B cell (primary cell): ENCODE data around the gene FOXN1. TPM values are rescaled to one million over a fixed set of nuclear protein-coding genes. Genes with fewer than 3 reads are reported as not detected.

Experiments used
- ATAC-seq: fragments of 200-7000 bp; cut with Tn5 transposase; one replicate; pipeline ENCODE4 v1.10.0; 2021; ENCODE audit warnings: low read depth, mild to moderate bottlenecking, moderate number of reproducible peaks, moderate library complexity
- CTCF ChIA-PET: fragments of 350-600 bp; sonication (Branson Sonifier 250); formaldehyde crosslinking; loops from one replicate; lab custom pipeline; 2021; ENCODE audit warnings: antibody characterized with exemption, inconsistent platforms; lab: Charles Lee
- POLR2A ChIA-PET: fragments of 350-600 bp; sonication (Branson Sonifier 250); formaldehyde crosslinking; loops from one replicate; lab custom pipeline; 2021; ENCODE audit warnings: antibody characterized with exemption; lab: Charles Lee
- DNase-seq: peaks from one replicate; pipeline ENCODE4 v3.0.0; 2013
- H2AFZ ChIP-seq: 2 replicates; pipeline ENCODE4 v1.6.1; 2012; ENCODE audit warnings: mild to moderate bottlenecking, low read depth, low read length; ENCODE audit not compliant: insufficient read depth, poor library complexity, severe bottlenecking
- H3K27ac ChIP-seq, 2 donors: 1 replicate in 1 of 2; 2 replicates in 1 of 2; pipeline ENCODE4 v1.5.1; 2012 to 2013; ENCODE audit warnings: low read length in 2 of 2, mild to moderate bottlenecking in 2 of 2, moderate library complexity in 1 of 2
- H3K27me3 ChIP-seq, 4 experiments: fragments of 200-600 bp in 1 of 4; sonication (generic) in 1 of 4; replicated peaks in 1 of 4; 1 replicate in 2 of 4; 2 replicates in 2 of 4; pipeline versions ENCODE4 v1.6.1 to v1.7.0; 2013 to 2016; ENCODE audit warnings: low read length in 3 of 4, mild to moderate bottlenecking in 2 of 4, mixed read lengths in 1 of 4, moderate library complexity in 1 of 4; ENCODE audit not compliant: insufficient read depth in 4 of 4, control insufficient read depth in 3 of 4; ENCODE audit errors: control extremely low read depth in 1 of 4
- H3K36me3 ChIP-seq, 2 experiments: replicated peaks in 1 of 2; 1 replicate in 1 of 2; 2 replicates in 1 of 2; pipeline versions ENCODE4 v1.6.1 to v1.7.1; 2013; ENCODE audit warnings: low read length in 1 of 2; ENCODE audit not compliant: insufficient read depth in 2 of 2, control insufficient read depth in 1 of 2; ENCODE audit errors: control extremely low read depth in 1 of 2, extremely low read depth in 1 of 2
- H3K4me1 ChIP-seq, 2 donors: fragments of 200-600 bp in 1 of 2; sonication (generic) in 1 of 2; 1 replicate in 1 of 2; 2 replicates in 1 of 2; pipeline versions ENCODE4 v1.5.1 to v1.6.1; 2013 to 2017; ENCODE audit warnings: low read length in 2 of 2; ENCODE audit not compliant: control insufficient read depth in 2 of 2, insufficient read depth in 2 of 2
- H3K4me2 ChIP-seq: replicated peaks from 2 replicates; pipeline ENCODE3; 2012; ENCODE audit warnings: mild to moderate bottlenecking, low read depth, low read length; ENCODE audit not compliant: poor library complexity, severe bottlenecking
- H3K4me3 ChIP-seq, 5 experiments: fragments of 200-600 bp in 1 of 5; sonication (generic) in 1 of 5; 1 replicate in 3 of 5; 2 replicates in 2 of 5; pipeline versions ENCODE4 v1.5.1 to v1.7.0; 2011 to 2016; ENCODE audit warnings: low read length in 4 of 5, mild to moderate bottlenecking in 4 of 5, low read depth in 2 of 5, control low read depth in 1 of 5, moderate library complexity in 1 of 5; ENCODE audit not compliant: insufficient read depth in 1 of 5; ENCODE audit errors: control extremely low read depth in 1 of 5, extremely low read depth in 1 of 5
- H3K79me2 ChIP-seq: fragments of 200-600 bp; sonication (generic); one replicate; pipeline ENCODE4 v1.6.0; 2016; ENCODE audit warnings: low read length; ENCODE audit not compliant: control insufficient read depth, insufficient read depth
- H3K9ac ChIP-seq: fragments of 200-600 bp; sonication (generic); 2 replicates; pipeline ENCODE4 v1.6.1; 2017; ENCODE audit warnings: mild to moderate bottlenecking, low read length, moderate library complexity
- H3K9me3 ChIP-seq, 3 donors: one replicate each; pipeline versions ENCODE4 v1.6.1 to v1.7.1; 2013; ENCODE audit warnings: low read length in 2 of 3; ENCODE audit not compliant: control insufficient read depth in 2 of 3, insufficient read depth in 1 of 3; ENCODE audit errors: control extremely low read depth in 1 of 3
- H4K20me1 ChIP-seq: 2 replicates; pipeline ENCODE4 v1.6.0; 2012; ENCODE audit warnings: mild to moderate bottlenecking, low read length; ENCODE audit not compliant: insufficient read depth, control insufficient read depth, poor library complexity, severe bottlenecking
- H3K27ac Mint-ChIP-seq: one replicate; pipeline ENCODE4 v1.8.0; 2021; ENCODE audit warnings: mixed read lengths
- H3K27me3 Mint-ChIP-seq: one replicate; pipeline ENCODE4 v1.8.0; 2021; ENCODE audit warnings: mixed read lengths
- H3K4me1 Mint-ChIP-seq: one replicate; pipeline ENCODE4 v1.8.0; 2021; ENCODE audit warnings: mixed read lengths
- H3K4me3 Mint-ChIP-seq: one replicate; pipeline ENCODE4 v1.8.0; 2021; ENCODE audit warnings: mixed read lengths
- H3K9me3 Mint-ChIP-seq: one replicate; pipeline ENCODE4 v1.8.0; 2022; ENCODE audit warnings: mixed read lengths; ENCODE audit not compliant: insufficient read depth
- EZH2 ChIP-seq: IDR thresholded peaks from 2 replicates; pipeline ENCODE4 v1.6.1; 2012; ENCODE audit warnings: borderline replicate concordance, low read depth, mild to moderate bottlenecking, moderate library complexity, low read length; ENCODE audit not compliant: insufficient read depth, poor library complexity, severe bottlenecking
- WGBS: methylation state at CpG from one replicate; pipeline ENCODE4 v1.1.5; 2013; ENCODE audit warnings: missing lambda C conversion rate; ENCODE audit not compliant: insufficient coverage; 5-methylcytosine and 5-hydroxymethylcytosine counted together
- intact Hi-C: fragments of 100-400 bp; cut with micrococcal nuclease; formaldehyde crosslinking; loops from one replicate; pipeline ENCODE4 v1.10.0; 2022
- polyA plus RNA-seq: library from polyadenylated mRNA; depleted of rRNA; stranded (reverse); fragments of >200 nt; gene quantifications from 2 replicates; pipeline ENCODE4 v1.2.3, GENCODE V29; 2012
- total RNA-seq, 2 donors: library from RNA; stranded (reverse); fragments of 120-200 nt in 1 of 2; gene quantifications; 1 replicate in 1 of 2; 2 replicates in 1 of 2; pipeline versions ENCODE4 v1.2.3 to v1.2.4, GENCODE V29; 2013 to 2022
- TF ChIP-seq, protein P1 (sequence below): fragments of 200-600 bp; IDR thresholded peaks from one replicate; pipeline ENCODE4 v1.8.0; 2022; ENCODE audit warnings: antibody characterized with exemption, mild to moderate bottlenecking

The FOXN1 gene
- total and polyA plus RNA-seq, 2 donors (not counting 1 experiment from before 2014, with no cell fraction given): not detected

- H3K4me1 ChIP-seq: no peaks in the 10 kb centered on the region
- no peak overlapping the region for H3K9ac ChIP-seq
- peaks cover 3% of the 10 kb centered on the region for H3K27me3 Mint-ChIP-seq
- no peaks in the 10 kb centered on the region for H4K20me1 ChIP-seq
- no peak for ATAC-seq
- TF ChIP-seq EZH2: no peak
- TF ChIP-seq, protein P1, sequence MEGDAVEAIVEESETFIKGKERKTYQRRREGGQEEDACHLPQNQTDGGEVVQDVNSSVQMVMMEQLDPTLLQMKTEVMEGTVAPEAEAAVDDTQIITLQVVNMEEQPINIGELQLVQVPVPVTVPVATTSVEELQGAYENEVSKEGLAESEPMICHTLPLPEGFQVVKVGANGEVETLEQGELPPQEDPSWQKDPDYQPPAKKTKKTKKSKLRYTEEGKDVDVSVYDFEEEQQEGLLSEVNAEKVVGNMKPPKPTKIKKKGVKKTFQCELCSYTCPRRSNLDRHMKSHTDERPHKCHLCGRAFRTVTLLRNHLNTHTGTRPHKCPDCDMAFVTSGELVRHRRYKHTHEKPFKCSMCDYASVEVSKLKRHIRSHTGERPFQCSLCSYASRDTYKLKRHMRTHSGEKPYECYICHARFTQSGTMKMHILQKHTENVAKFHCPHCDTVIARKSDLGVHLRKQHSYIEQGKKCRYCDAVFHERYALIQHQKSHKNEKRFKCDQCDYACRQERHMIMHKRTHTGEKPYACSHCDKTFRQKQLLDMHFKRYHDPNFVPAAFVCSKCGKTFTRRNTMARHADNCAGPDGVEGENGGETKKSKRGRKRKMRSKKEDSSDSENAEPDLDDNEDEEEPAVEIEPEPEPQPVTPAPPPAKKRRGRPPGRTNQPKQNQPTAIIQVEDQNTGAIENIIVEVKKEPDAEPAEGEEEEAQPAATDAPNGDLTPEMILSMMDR: no peak
- H3K79me2 ChIP-seq: no peaks in the 10 kb centered on the region
- no peak overlapping the region for H3K27ac ChIP-seq
- no peaks in the 10 kb centered on the region for H3K4me1 Mint-ChIP-seq
- no peak overlapping the region for H3K27ac Mint-ChIP-seq
- H3K36me3 ChIP-seq: no peaks in the 10 kb centered on the region
- no peaks in the 10 kb centered on the region for H3K9me3 Mint-ChIP-seq
- ChIA-PET POLR2A (interaction anchor here (0.6 kb wide), 1 partner anchor 64 kb away, joined by 3 read pairs; no protein-coding TSS in a partner anchor), CTCF (interaction anchor here (0.9 kb wide), 1 partner anchor 12 kb away, joined by 3 read pairs; no protein-coding TSS in a partner anchor)
- H2AFZ ChIP-seq: no peak overlapping the region
- no peak overlapping the region for H3K4me2 ChIP-seq
- H3K9me3 ChIP-seq: no peaks in the 10 kb centered on the region
- peaks cover 0 to 2% (median 0%) of the 10 kb centered on the region in 4 experiments for H3K27me3 ChIP-seq
- intact Hi-C loops: no loop called here
- WGBS: 75% methylated on average over 9 of the region's 9 CpGs
- H3K4me3 Mint-ChIP-seq: no peak overlapping the region
- no peak overlapping the region for H3K4me3 ChIP-seq
- DNase-seq: no peak
These were observed 22.3 kb downstream of the FOXN1 start for GRCh38 chr17:28528327-28529012.

DNA sequence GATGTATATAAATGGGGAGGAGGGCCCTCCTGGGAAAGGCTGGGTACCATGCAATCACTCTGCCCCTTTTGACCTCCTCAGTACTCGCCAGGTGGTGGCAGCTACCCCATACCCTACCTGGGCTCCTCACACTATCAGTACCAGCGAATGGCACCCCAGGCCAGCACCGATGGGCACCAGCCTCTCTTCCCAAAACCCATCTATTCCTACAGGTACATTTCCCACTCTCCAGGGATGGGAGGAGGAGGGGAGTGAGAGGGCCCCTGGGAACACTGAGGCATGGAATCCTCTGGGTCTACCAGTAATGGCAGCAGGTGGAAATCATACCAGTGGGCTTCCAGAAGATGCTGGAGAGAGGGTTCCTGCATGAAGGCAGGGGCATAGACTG is 22.9 kb downstream of the FOXN1 start:
- ATAC-seq (no peak), DNase-seq (no peak)
- intact Hi-C loops: no loop called here
- no peak overlapping the region for H3K4me3 Mint-ChIP-seq
- H3K4me1 Mint-ChIP-seq: no peaks in the 10 kb centered on the region
- no peak overlapping the region for H3K27ac ChIP-seq
- H3K27me3 Mint-ChIP-seq: peaks cover 3% of the 10 kb centered on the region
- TF ChIP-seq, protein P1: no peak
- no peak for TF ChIP-seq EZH2
- H4K20me1 ChIP-seq: no peaks in the 10 kb centered on the region
- H3K9me3 ChIP-seq: no peaks in the 10 kb centered on the region
- no peaks in the 10 kb centered on the region for H3K36me3 ChIP-seq
- H3K79me2 ChIP-seq: no peaks in the 10 kb centered on the region
- H3K4me3 ChIP-seq: no peak overlapping the region
- H3K9me3 Mint-ChIP-seq: no peaks in the 10 kb centered on the region
- ChIA-PET CTCF (no interaction called here), POLR2A (interaction anchor here (0.6 kb wide), 1 partner anchor 65 kb away, joined by 3 read pairs; no protein-coding TSS in a partner anchor)
- peaks cover 0 to 2% (median 0%) of the 10 kb centered on the region in 4 experiments for H3K27me3 ChIP-seq
- no peak overlapping the region for H2AFZ ChIP-seq
- no CpG with 5 or more reads among the region's 3 CpGs for WGBS
- H3K4me1 ChIP-seq: no peaks in the 10 kb centered on the region
- no peak overlapping the region for H3K27ac Mint-ChIP-seq
- H3K4me2 ChIP-seq: no peak overlapping the region
- H3K9ac ChIP-seq: no peak overlapping the region
